Keratinocyte (primary cell): Measurements from ENCODE around the gene ARID5B.

Experiments used
- CTCF ChIP-seq, 3 experiments: IDR thresholded peaks in 1 of 3; conservative IDR thresholded peaks in 1 of 3; optimal IDR thresholded peaks in 1 of 3; 2 replicates in 2 of 3; 3 replicates in 1 of 3; pipeline versions ENCODE3 to v1.5.1; 2011; ENCODE audit warnings: low read length in 3 of 3, mild to moderate bottlenecking in 3 of 3, moderate library complexity in 2 of 3, control low read depth in 1 of 3, inconsistent platforms in 1 of 3; ENCODE audit not compliant: insufficient read depth in 2 of 3; ENCODE audit errors: extremely low read depth in 1 of 3
- EZH2 ChIP-seq: IDR thresholded peaks from one replicate; pipeline ENCODE4 v1.6.1; 2012; ENCODE audit warnings: inconsistent platforms, mild to moderate bottlenecking, low read length, moderate library complexity

- TF ChIP-seq CTCF (optimal IDR thresholded peaks at IDR 0.05 in 1 of 3, IDR thresholded peaks at IDR 0.05 in 1 of 3, conservative IDR thresholded peaks at IDR 0.05 in 1 of 3; ENCODE audit: extremely low read depth in 1 of 3, insufficient read depth in 2 of 3, low read length in 3 of 3) = no peak
- TF ChIP-seq EZH2 = no peak
Measured at GRCh38 chr10:61964949-61965702, 63.6 kb downstream of the ARID5B start.
